NCI-H2107 (cell line): Measurements from ENCODE around the gene SSBP4.
"Not testable (repeated sequence)": the region's sequence is repeated elsewhere in the genome, so short reads cannot be mapped to it uniquely, and the experiment has no call there.

Experiments
- DNase-seq: peaks from one replicate; lab custom pipeline; 2025; lab: John Stamatoyannopoulos, UW

The SSBP4 gene

DNA sequence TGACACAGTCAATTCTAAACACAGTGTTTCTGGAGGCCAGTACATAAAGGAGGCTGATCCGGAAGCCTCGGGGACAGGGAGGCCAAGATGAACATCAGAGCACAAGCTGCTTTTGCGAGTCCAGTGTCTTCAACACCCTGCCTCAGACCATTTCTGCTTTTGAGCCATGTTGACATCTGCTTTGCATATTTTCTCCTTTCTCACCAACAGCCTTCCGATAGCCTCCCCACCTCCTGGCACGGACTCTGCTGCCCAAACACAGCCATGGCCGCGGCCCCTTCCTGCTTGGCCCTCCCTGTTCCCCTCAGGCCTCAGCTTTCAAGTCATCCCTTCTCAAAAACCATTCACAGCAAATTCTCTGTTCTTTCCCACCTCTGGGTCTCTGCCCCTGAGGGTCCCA, 25.4 kb upstream of the SSBP4 start:
- DNase-seq: no peak

- no peak for DNase-seq
These were observed 22.5 kb upstream of the SSBP4 start for GRCh38 chr19:18396471-18397241.

GRCh38 chr19:18397242-18398202, 21.7 kb upstream of the SSBP4 start, which contains the start of gene LRRC25:
LRRC25 (minus strand) TSS chr19:18397622; CDS start chr19:18396963, 659 bp downstream.
- DNase-seq: no peak

- no peak for DNase-seq
These were observed 20.2 kb upstream of the SSBP4 start for GRCh38 chr19:18399008-18399407.

GRCh38 chr19:18401580-18402112, 17.6 kb upstream of the SSBP4 start:
- DNase-seq: no peak

DNA sequence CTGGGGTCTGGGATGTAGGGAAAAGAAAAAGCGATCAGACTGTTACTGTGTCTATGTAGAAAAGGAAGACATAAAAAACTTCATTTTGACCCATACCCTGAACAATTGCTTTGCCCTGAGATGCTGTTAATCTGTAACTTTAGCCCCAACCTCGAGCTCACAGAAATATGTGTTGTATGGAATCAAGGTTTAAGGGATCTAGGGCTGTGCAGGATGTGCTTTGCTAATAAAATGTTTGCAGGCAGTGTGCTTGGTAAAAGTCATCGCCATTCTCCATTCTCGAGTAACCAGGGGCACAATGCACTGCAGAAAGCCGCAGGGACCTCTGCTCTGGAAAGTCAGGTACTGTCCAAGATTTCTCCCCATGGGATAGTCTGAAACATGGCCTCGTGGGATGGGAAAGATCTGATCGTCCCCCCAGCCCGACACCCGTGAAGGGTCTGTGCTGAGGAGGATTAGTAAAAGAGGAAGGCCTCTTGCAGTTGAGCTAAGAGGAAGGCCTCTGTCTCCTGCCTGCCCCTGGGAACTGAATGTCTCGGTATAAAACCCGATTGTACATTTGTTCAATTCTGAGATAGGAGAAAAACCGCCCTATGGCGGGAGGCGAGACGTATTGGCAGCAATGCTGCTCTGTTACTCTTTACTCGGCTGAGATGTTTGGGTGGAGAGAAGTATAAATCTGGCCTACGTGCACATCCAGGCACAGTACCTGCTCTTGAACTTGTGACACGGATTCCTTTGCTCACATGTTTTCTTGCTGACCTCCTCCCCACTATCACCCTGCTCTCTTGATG, 16.5 kb upstream of the SSBP4 start:
- not testable (repeated sequence) for DNase-seq

DNA sequence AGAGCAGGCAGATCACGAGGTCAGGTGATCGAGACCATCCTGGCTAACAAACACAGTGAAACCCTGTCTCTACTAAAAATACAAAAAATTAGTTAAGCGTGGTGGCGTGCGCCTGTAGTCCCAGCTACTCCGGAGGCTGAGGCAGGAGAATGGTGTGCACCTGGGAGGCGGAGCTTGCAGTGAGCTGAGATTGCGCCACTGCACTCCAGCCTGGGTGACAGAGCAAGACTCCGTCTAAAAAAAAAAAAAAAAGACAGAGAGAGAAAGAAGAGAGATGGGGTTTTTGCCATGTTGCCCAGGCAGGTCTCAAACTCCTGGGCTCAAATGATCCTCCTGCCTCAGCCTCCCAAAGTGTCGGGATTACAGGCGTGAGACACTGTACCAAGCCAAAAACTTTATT, 13.4 kb upstream of the SSBP4 start:
- DNase-seq: not testable (repeated sequence)

- no peak for DNase-seq
These were observed 12.4 kb upstream of the SSBP4 start for GRCh38 chr19:18406749-18407148.

DNA sequence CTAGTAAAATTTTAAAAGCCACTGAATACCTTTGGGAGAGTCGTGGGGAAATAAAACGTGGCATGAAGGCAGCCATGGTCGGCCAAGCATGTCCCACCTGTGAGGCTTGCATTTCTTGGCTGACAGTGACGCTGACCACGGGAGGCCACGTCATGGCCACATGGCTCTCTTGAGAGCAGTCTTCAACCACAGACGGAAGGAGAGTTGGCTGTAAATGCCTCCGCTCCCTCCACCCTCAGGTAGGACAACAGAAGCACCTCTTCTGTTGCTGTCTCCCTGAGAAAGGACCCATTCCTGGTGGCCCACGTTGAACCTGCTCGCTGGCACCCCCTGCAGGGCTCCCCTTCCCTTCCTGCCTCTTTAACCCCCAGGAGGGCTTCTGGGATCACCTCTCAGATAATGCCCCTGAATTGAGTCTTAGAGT, 11.1 kb upstream of the SSBP4 start:
- peak; percentile 34 for DNase-seq

- DNase-seq: no peak
These were observed 6.5 kb upstream of the SSBP4 start for GRCh38 chr19:18412610-18413239.

- no peak for DNase-seq
These were observed 4.6 kb upstream of the SSBP4 start for GRCh38 chr19:18414504-18415177.

DNA sequence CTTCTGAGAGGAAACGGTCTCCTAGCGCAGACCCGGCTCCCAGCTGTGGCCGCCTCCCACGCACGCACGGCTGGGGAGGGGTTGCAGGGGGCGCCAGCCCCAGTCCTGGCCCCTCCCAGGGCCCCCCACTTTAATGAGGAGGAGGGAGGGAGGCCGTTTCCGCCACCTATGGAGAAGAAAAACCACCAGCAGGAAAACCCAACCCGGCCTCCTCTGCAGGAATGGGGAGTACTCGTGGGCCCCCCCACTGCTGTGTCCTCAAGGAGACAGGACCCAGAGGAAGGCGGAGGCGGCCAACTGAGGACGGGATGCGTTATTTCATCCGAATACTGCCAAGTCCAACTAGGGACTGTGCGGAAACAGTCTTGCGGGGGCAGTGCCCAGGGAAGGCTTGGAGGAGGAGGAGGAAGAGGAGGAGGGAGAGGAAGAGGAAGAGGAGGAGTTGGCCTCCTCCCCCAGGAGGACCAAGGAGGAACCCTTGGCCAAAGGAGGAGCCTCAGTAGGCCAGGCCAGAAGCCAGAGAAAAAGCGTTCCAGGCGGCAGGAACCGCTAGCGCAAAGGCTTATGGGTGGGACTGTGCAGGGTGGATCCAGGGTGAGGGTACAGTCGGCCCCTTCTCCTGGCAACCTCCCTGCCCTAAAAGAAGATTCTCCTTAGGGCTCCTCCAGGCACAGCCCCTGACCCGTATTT, 3.9 kb upstream of the SSBP4 start:
- DNase-seq: no peak

GRCh38 chr19:18416778-18417249, 2.4 kb upstream of the SSBP4 start:
- no peak for DNase-seq

DNA sequence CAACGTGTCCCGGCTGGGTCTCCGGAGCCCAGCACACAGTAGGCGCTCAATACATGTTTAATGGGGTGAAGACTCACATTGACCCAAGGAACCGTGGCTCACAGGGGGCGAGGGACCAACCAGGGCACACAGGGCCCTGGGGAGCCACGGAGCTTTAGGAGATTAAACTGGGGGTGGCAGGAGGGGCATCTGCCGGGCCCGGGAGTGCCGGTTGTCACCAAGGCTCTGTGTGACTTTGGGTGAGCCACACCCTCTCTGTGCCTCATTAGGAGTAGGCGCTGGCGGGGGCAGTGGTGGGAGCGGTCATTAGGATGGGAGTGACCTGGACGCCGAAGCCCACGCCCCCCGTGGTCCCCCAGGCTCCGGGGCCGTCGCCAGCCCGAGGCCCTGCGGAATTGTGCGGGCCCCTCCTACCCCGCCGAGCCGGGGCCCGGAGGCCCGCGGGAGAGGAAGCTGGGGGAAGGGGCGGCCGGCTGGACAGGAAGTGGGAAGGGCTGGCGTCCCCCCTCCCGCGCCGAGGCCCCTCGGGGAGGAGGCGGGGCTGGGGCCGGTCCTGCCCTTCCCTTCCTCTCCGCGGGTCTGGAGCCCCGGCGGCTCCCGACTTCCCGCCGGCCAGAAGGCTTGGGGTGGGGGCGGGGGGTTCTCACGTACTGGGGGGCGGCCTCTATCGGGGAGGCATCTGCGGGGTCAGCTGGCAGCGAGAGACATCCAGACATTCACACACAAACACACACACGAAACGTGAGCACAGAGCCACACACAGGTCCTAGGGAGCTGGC, 1.8 kb upstream of the SSBP4 start:
- DNase-seq: no peak

- no peak for DNase-seq
These were observed 1.1 kb upstream of the SSBP4 start for GRCh38 chr19:18418029-18418482.

GRCh38 chr19:18418483-18419194, 559 bp upstream of the SSBP4 start:
- DNase-seq: no peak

DNA sequence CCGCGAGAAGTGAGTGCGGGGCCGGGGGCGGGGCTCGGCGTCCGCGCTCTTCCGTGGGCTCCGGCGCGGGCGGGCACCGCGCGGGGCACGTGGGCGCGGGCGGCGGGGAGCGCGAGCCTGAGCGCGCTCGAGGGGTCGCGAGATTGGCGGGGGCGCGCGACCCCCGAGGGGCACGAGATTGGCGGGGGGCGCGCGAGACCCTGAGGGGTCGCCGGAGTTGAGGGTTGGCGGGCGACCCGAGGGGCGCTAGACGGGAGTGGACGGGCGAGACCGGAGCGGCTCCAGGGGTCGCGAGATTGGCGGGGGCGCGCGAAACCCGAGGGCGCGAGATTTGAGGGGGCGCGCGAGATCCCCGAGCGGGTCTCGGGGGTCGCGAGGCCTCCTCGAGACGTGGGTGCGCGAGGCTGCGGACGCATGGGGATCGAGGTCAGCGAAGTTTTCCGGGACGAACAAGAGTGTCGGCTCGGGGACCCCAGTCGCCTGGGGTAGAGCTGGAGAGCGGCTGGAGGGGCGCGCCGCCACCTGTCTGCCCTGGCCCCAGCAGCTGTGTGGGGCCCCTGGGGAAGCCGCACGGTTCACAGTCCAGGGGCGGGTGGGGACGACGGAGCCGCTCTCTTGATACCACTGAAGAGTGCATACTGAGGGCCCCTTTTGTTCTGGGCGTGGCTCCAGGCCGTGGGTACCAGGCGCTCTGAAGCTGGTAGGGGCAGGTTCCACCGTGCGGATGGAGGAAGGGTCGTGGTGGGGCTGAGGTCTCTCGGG, 682 bp downstream of the SSBP4 start:
- no peak for DNase-seq

GRCh38 chr19:18420930-18421329, 1.7 kb downstream of the SSBP4 start:
- no peak for DNase-seq
